ENCODE data around the gene MIA.

DNA sequence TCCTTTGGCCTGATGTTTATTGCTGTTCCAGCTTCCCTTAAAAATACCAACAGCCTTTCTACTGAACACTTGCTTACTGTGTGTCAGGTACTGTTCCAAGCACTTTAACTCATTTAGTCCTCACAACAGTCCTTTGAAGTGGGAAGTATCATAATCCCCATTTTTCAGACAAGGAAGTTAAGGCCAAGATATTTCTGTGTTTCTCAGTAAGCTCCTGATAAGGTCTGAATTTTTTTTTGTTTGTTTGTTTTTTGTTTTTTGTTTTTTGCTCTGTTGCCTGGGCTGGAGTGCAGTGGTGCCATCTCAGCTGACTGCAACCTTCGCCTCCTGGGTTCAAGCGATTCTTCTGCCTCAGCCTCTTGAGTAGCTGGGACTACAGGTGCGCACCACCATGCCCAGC is 16.8 kb upstream of the MIA start:
- no peak for TF ChIP-seq SIRT6 (IDR thresholded peaks at IDR 0.05; ENCODE audit: low read length)
- no peak for TF ChIP-seq SP4 (IDR thresholded peaks at IDR 0.05; ENCODE audit: low read length)
- TF ChIP-seq, protein P1, sequence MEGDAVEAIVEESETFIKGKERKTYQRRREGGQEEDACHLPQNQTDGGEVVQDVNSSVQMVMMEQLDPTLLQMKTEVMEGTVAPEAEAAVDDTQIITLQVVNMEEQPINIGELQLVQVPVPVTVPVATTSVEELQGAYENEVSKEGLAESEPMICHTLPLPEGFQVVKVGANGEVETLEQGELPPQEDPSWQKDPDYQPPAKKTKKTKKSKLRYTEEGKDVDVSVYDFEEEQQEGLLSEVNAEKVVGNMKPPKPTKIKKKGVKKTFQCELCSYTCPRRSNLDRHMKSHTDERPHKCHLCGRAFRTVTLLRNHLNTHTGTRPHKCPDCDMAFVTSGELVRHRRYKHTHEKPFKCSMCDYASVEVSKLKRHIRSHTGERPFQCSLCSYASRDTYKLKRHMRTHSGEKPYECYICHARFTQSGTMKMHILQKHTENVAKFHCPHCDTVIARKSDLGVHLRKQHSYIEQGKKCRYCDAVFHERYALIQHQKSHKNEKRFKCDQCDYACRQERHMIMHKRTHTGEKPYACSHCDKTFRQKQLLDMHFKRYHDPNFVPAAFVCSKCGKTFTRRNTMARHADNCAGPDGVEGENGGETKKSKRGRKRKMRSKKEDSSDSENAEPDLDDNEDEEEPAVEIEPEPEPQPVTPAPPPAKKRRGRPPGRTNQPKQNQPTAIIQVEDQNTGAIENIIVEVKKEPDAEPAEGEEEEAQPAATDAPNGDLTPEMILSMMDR (IDR thresholded peaks at IDR 0.05; ENCODE audit: control extremely low read depth in 1 of 3, insufficient read depth in 1 of 3, low read depth in 1 of 3, low read length in 3 of 3) = no peak
- no peak for TF ChIP-seq JUN (IDR thresholded peaks at IDR 0.05; ENCODE audit: low read depth, low read length)
- TF ChIP-seq TCF12 (IDR thresholded peaks at IDR 0.05; ENCODE audit: low read depth, low read length) = no peak
- no peak for TF ChIP-seq EGR1 (IDR thresholded peaks at IDR 0.05; ENCODE audit: borderline replicate concordance, low read depth, low read length)

All from H1 (cell line).